ENCODE data around the gene RTL3.

DNA sequence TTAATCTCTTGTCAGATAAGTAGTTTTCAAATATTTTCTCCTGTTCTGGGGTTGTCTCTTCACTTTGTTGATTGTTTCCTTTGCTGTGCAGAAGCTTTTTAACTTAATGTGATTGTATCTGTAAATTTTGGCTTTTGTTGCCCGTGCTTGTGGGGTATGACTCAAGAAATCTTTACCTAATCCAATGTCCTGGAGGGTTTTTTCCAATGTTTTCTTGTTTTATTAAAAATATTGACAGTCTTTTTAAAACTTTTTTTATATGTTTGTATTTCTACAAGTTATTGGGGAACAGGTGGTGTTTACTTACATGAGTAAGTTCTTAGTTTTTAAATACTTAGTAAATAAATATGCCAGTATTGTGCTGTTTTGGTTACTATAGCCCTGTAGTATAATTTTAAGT, 44.9 kb downstream of the RTL3 start:
- TF ChIP-seq MAZ (IDR thresholded peaks at IDR 0.05; ENCODE audit: borderline replicate concordance, low read depth, low read length) (no peak), CBX8 (IDR thresholded peaks at IDR 0.05) (no peak)
- TF ChIP-seq, protein P1, sequence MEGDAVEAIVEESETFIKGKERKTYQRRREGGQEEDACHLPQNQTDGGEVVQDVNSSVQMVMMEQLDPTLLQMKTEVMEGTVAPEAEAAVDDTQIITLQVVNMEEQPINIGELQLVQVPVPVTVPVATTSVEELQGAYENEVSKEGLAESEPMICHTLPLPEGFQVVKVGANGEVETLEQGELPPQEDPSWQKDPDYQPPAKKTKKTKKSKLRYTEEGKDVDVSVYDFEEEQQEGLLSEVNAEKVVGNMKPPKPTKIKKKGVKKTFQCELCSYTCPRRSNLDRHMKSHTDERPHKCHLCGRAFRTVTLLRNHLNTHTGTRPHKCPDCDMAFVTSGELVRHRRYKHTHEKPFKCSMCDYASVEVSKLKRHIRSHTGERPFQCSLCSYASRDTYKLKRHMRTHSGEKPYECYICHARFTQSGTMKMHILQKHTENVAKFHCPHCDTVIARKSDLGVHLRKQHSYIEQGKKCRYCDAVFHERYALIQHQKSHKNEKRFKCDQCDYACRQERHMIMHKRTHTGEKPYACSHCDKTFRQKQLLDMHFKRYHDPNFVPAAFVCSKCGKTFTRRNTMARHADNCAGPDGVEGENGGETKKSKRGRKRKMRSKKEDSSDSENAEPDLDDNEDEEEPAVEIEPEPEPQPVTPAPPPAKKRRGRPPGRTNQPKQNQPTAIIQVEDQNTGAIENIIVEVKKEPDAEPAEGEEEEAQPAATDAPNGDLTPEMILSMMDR (IDR thresholded peaks at IDR 0.05): no peak
